22Rv1 (cell line): ENCODE measurements around the gene GPR132.

Source experiments
- CTCF ChIP-seq: fragments of 450-650 bp; IDR thresholded peaks from 2 replicates; pipeline ENCODE4 v1.5.1; 2017; ENCODE audit warnings: mild to moderate bottlenecking
- ZFX ChIP-seq: fragments of 450-650 bp; IDR thresholded peaks from 2 replicates; pipeline ENCODE4 v1.6.1; 2017; ENCODE audit warnings: antibody characterized with exemption, borderline replicate concordance

DNA sequence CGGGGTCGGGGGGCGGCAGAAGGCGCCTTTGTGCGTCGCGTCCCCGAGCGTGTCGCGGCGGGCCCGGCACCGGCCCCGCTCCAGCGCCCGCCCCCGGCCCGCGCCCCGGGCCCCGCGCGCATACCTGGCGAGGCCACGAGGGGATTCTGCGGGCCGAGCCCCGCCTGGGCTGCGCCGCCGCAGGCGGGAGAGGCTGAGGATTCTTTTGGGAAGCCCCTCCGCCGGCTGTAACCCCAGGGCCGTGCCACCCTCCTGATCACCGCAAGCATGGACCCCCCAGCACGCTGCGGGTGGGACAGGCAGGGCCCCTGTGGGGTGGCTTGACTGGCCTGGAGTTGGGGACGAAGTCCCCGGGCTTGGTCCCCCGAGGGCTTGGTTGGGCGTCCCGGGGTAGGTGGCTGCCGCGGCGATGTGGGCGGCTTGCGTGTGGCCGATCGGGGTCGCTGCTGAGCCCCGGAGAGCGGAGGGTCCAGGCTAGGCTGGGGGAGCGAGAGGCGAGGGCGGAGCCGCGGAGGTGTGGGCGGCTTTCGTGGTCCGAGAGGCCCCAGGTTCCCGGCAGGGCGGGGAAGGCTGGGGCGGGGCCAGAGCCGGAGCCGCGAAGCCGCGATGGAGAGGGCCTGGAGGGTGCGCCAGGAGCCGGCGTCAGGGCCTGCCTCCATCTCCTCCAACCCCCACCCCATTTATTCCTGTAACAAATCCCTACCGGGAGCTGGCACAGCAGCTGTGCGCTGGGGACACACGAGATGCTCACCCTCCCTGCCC is 28.4 kb upstream of the GPR132 start:
- TF ChIP-seq CTCF (peak; percentile 68), ZFX (no peak)
